NCI-H187 treated with DMSO at 0.1 percent for 48 hours (cell line): Measurements from ENCODE around the gene RBX1.
"Not testable (repeated sequence)": the region's sequence is repeated elsewhere in the genome, so short reads cannot be mapped to it uniquely, and the experiment has no call there.

Experiments
- DNase-seq: peaks from one replicate; lab custom pipeline; 2025; lab: John Stamatoyannopoulos, UW

The RBX1 gene

DNA sequence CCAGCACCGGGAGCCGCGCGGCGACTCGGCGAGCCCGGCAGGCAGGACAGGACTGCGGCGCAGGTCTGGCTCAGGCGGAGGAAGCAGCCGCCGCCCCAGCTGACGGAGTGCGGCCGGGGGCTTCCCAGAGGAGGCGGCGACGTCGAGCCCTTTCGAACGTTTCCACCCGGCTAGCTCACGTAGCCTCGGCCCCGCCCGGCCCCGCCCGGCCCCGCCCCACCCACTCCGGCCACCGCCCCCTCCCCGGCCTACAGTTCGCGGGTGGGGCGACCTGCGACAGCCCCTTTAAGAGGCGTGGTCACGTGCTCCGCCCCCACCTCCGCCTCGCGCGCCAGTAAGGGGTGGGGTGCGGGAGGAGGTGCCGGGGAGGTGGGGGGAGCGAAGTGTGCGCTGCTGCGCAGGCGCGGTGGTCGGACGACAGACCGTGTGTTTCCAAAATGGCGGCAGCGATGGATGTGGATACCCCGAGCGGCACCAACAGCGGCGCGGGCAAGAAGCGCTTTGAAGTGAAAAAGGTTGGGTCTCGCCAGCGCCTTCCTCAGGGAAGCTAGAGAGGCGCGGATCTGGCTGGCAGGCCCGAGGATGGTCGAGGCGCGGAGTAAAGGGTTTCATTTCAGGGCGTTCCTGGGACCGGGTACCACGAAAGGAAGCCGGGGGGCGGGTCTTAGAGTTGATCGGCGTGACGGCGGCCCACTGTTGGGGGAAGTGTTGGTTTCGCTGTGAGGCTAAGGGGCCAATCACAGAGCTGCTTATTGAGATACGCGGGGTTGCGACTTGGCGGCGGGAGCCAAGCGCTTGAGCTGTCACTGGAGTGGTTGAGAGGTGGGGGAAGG, at the start of gene RBX1:
TSS of gene RBX1 (plus strand) at position 417 of the 833 bp plus-strand sequence. CDS start at position 438, 21 bp downstream.
- DNase-seq: peak; percentile 84

DNA sequence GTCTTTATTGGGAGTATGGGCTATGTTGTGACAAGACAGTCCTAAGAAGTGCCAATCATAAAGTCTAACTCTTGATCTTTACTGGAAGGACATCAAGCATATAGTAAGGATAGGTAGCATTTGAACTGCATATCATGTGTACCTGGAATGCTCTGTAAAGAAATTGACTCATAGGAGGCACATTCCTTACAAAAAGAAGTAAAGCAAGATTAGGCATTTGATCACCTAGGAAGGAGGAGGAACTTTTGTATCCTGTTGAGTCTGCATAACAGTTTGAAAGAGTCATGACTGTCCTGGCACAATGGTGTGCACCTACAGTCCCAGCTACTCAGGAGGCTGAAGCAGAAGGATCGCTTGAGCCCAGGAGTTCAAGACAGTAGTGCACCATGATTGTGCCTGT, 47.1 kb upstream of the RBX1 start:
- no peak for DNase-seq

DNA sequence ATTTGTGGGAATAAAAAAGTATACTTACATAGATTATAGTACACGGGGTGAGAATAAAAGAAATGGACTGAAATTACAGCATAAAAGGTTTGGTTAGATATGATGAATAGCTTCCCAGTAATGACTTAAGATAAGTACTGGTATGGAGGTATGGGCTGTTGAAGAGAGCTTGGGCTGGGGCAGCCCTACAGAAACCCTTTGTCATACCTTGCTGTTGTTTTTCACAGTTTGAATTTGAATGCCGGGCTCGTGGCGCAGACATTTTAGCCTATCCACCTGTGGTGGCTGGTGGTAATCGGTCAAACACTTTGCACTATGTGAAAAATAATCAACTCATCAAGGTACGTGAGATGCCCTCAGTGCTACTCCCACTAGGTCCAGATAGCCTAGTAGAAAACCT, 42.3 kb upstream of the RBX1 start:
- no peak for DNase-seq

DNA sequence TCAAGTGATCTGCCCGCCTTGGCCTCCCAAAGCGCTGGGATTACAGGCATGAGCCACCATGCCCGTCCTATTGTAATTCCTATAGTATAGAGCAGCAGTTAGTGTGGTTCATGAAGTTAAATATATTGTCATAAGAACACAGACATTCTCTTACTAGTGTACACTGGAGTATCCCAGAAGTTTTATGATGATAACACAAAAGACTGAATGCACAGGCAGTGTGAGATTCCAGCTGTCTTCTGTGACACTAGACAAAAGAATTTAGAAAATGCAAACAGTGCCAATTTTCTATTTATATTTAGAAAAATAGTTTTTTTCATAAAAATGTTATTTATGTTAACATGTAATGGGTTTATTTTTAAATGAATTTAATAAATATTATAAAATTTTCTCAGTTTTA, 39.4 kb upstream of the RBX1 start:
- no peak for DNase-seq

DNA sequence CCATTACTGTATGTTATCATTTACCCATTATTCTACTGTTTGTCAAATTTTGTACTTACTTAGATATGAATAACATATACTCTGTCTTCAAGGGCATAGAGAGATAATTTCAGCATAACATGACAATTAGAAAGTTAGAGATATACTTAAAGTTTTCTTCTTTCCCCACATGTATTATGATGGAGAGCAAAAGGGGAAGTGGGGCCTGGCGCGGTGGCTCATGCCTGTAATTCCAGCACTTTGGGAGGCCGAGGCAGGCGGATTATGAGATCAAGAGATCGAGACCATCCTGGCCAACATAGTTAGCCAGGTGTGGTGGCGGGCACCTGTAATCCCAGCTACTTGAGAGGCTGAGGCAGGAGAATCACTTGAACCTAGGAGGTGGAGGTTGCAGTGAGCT, 38.2 kb upstream of the RBX1 start:
- not testable (repeated sequence) for DNase-seq

DNA sequence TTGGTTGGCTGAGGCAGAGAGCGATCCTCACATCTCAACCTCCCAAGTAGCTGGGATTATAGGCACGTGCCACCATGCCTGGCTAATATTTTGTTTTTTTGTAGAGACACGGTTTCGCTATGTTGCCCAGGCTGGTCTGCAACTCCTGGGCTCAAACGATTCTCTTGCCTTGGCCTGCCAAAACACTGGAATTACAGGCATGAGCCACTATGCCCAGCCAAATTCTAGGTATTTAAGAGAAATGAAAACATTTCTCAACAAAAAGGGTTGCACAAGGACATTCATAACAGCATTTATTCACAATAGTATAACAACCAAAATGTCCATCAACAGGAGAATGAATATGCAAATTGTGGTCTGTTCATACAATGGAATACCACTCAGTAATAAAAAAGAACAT, 31.7 kb upstream of the RBX1 start:
- DNase-seq: no peak

DNA sequence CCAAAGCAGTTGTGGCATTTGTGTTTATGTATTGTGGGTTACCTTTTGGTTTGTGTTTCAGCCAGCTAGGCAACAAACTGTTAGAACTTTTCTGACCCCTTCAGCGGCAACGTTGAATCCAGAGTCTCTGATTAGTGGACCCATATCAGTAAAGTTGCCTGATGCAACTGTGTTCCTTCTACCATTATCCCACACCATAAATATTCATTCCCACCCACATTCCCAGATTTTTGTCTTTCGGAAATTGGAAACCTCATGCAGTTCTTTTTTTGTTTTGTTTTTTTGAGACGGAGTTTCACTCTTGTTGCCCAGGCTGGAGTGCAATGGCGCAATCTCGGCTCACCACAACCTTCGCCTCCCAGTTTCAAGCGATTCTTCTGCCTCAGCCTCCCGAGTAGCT, 30.7 kb upstream of the RBX1 start:
- DNase-seq: no peak

DNA sequence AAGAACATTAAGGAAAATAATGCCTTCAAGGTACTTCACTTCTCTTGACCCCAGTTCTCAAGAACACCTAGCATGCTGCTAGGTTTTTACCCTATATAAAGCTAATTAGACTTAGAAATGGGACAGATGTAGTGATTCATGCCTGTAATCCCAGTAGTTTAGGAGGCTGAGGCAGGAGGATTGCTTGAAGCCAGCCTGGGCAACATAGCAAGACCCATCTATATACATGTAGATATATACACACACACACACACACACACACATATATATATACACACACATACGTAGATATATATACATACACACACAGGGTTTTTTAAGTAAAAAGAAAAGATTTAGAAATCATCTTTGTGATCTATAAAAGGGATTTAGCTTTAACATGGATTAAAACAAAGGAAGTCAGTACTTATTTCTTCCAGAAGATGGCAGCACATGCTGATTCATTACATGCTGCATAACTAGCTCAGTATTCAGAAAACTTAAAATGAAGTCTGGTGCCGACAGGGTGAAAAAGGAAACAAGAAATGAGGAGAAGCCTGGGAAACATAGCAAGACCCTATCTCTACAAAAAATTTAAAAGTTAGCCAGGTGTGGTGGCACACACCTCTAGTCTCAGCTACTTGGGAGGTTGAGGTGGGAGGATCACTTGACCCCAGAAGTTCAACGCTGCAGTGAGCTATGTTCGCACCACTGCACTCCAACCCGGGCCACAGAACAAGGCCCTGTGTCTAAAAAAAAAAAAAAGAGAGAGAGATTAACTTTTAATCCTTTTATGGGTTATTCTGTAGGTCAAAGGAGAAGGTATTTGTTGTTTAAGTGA, 28.5 kb upstream of the RBX1 start:
- no peak for DNase-seq

DNA sequence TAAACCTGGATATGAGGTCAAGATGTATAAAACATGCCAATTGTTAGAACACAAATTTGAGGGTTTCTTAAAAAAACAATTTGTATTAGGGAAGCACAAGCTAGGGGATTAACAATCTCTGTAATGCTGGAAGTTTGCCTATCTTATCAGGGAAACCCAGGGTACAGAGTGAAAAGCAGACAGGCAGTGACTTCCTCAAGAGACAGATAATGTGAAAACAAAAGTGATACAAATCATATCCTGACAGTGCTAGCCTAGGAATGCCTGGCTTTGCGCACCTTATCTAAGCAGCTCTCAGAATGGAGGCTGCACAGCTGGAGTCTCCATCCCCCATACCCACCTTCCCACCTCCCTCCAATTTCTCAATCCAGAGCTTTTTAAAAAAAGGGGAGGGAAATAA, 22.5 kb upstream of the RBX1 start:
- DNase-seq: no peak

DNA sequence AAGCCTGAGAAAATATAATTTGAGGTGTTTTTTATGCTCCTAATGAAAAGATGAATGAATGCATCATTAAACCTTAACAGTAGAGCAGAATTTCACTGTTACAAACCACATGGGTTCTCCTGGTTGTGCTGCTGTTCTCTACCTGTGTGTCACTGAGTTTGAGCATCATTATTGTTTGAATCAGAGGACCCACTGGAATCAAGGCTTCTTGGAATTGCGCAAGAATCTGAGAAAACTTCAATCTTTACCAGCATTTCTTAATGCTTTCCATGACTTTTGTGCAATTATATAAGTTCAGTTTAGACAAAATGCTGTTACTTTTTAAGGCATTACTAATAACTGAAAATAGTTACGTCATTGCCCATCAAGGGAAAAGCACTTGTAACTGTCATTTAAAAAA, 18.8 kb upstream of the RBX1 start:
- no peak for DNase-seq

DNA sequence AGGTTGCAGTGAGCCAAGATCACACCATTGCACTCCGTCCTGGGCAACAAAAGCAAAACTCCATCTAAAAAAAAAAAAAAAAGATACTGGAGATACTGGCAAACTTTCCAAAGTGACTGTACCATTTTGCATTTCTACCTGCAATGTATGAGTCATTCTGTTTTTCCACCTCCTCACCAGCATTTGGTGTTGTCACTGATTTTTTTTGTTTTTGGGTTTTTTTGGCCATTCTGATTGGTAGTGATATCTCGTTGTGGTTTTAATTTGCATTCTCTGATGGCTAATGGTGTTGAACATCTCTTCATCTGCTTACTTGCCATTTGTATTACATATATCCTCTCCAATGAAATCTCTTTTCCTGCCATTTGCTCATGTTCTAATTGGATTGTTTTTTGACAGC, 12.0 kb upstream of the RBX1 start:
- DNase-seq: no peak

DNA sequence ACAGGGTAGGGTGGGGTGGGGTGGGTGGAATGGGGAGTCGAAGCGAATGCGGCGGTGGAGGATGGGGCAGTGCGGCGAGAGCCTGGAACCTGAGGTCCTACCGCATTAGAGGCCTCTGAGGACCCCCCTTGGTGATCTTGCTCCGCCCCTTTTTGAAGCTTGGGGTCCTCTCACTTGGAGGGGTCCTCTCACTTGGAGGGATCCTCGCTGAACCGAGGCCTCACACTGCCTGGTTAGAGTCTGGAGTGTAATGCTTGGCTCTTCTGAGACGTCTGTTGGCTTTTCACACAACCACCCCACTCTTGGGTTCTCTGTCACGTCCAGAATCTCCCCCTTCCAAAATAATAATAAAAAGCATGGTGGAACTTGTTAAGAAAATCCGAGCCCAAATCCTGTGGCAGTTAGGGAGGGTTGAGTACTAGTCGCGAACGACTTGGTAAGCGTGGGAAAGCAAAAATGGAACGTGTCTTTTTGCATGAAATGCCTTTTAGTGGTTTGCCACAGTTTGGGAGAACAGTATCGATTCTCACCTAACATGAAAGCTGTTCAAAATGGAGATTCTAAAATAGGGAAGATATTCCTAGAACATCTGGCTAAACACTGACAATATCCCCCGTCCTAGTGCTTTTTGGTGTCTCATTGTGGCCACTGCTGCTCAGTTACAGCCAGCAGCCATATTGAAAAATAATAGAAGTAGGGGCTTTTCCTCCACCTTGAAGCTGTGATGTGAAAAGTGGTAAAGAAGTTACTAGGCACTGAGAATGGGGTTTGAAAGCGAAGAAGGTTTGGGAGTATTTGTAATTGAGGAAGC, 822 bp downstream of the RBX1 start:
- no peak for DNase-seq

DNA sequence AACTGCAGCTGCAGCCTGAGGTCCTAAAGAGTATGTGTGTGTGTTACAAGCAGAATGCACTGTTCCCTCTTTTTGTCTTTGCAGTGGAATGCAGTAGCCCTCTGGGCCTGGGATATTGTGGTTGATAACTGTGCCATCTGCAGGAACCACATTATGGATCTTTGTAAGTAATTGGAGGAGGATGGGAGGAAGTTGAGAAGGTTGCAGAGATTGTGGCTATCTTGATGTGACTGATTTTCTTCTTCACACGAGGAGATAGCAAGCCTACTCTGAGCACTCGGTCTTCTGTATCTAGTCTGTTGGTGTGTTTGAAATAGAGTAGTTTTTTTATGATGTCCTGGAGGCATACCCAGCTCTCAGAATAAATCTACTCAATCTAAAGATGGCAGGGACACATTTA, 2.3 kb downstream of the RBX1 start:
- DNase-seq: no peak

DNA sequence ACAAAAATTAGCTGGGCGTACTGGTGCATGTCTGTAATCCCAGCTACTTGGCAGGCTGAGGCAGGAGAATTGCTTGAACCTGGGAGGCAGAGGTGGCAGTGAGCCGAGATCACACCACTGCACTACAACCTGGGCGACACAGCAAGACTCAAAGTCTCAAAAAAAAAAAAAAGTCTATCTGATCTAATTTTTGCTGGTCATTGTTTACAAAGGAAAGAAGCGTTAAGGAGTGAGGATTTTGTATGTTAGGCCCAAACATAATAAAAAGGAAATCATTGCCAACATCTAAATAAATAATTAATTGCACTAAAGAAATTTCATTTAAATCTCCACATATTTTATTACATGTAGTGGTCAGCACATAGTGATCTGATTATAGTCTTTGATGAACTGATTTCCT, 2.9 kb downstream of the RBX1 start:
- no peak for DNase-seq

DNA sequence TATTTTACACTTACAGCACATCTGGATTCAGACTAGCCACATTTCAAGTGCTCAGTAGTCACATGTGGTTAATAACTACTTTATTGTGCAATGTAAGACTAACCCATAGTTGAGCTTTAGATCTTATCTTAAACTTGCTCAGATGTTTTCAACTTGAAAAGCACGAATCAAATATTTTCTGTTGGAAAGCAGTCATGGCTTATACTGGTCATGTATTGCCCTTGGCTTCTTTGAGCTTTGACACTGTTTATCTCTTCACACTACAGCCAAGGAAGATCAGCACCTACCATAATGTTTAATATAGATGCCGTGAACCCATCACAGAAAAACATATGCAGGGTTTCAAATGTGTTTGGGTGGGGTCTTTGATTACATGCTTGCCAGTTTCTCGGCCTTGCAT, 4.4 kb downstream of the RBX1 start:
- DNase-seq: no peak

DNA sequence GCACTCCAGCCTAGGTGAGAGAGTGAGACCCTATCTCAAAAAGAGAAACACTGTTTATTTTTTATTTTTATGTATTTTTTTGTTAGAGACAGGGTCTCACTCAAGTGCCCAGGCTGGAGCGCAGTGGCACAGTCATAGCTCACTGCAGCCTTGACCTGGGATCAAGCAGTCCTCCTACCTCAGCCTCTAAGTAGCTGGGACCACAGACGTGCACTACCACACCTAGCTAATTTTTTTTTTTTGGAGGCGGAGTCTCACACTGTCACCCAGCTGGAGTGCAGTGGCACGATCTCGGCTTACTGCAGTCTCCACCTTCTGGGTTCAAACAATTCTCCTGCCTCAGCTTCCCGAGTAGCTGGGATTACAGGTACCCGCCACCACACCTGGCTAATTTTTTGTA, 6.4 kb downstream of the RBX1 start:
- no peak for DNase-seq

DNA sequence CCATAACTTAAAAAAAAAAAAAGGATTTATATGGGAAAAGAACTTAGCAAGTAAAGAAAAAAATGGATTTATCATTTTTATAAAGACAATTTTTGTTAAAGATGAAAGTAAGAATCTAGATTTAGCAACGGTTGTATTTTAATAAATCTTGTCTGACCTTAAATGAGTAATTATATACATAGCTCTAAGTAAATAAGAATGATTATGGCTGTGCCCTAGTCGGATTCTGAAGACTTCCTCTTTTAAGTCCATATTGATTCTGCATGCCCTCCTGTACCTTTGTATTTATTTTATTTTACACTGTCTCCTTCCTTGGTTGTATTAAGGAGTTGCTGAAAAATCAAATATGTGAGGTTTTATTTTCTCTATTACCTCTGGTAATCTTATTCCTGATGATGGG, 7.1 kb downstream of the RBX1 start:
- no peak for DNase-seq

DNA sequence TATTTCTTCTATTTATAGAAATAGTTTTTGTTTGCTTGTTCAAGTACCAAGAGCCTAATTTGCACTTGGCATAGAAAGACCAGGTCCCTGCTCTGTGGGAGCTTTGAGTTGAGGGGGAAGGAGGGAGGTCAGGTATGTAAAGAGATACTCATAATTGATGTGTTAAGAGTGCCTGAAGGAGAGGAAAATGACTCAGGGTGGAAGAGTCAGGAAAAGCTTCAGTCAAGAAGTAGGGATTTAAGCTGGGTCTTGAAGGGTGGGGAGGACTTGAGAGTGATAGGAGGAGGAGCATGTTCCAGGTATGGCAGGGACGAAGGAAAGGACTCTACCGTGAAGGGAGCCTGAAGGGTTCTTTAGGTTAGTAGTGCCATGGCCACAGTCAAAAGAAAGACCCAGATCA, 9.0 kb downstream of the RBX1 start:
- DNase-seq: no peak

DNA sequence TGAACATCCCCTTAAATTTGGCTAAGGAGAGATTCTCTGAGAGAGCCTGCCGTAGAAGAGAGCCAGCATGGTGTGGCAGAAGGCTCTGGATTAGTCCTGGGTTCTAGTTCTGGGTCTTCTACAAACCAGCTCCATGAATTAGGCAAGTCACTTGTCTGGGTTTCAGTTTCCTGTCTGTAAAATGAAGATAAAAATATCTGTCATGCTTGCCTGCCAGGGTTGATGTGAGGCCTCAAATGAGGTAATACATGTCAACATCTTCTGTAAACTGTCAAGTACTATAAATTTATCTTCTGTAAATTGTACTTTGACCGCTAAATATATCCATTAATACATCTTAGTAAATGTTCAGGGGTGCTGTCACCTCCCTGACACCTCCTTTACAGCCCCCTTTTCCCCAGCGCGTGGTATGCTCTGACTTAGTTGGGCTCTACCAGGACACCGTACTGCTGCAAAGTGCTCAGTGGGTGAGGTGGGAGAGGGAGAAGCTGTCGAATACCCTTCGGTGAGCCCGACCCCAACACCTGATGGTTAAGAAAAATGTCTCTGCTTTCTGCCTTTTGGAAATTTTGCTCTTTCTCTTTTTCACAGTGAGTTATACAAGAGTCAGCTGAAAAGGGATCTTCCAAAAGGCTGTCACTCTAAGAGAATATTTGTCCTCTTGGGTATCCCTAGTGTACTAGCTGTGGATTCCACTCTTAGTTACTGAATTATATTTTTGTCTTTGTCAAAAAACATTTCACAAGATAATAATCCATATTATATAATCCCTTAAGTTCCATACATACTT, 15.0 kb downstream of the RBX1 start:
- no peak for DNase-seq

DNA sequence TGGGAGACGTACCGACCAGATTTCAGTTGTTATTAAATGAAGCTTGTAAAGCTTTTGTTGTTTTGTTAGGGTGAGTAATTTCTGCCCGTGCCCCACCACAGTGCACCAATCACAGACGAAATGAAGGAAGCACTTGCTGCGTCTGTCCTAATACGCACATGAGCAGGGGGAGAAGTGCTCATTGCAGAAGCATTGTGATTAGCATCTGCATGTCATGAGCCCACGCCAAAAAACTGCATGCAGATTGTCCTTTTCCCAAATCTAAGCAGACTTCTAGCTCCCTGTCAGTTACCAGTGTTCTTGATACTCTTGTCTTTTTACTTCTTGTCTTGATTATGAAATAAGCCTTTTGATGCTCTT, 15.5 kb downstream of the RBX1 start:
- DNase-seq: no peak

DNA sequence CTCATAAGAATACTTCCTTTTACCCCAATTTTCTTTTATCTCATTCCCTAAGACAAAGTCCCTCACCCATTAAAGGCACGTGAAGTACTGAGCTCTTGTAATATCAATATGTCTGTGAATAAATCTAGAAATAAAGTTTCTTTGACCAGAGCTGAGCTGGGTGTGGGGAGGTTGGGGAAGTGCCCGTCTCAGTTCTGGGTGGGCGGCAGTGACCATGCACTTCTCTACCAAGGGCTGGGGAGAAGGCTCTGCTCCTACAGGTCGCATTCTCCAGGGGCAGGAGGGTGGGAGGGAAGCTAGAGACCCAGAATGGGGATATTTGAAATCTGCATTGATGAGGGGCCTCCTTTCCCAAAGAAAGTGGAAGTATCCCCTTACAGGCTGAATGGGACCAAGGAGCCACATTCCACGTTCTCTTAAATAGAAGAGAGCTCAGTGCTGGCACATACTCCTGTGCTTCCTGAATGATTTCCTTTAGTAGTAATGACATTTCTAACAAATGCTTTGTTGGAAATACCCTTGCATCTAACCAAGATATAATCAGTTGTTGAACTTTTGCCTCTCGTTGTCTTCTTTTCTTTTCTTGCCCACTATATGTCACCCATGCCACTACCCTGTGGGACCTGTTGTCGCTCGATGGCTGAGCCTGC, 16.1 kb downstream of the RBX1 start:
- no peak for DNase-seq
